CD8-positive, alpha-beta memory T cell (primary cell): ENCODE measurements around the gene SACM1L. TPM values are rescaled to one million over a fixed set of nuclear protein-coding genes. Genes with fewer than 3 reads are reported as not detected.

Experiments used
- CTCF ChIA-PET: fragments of 350-600 bp; sonication (Branson Sonifier 250); formaldehyde crosslinking; loops from one replicate; lab custom pipeline; 2021; ENCODE audit warnings: antibody characterized with exemption; lab: Charles Lee
- POLR2A ChIA-PET: fragments of 350-600 bp; sonication (Branson Sonifier 250); formaldehyde crosslinking; loops from one replicate; lab custom pipeline; 2021; ENCODE audit warnings: antibody characterized with exemption; lab: Charles Lee
- DNase-seq, 5 donors: peaks; one replicate each; pipeline versions ENCODE4 v3.0.0 to v3.0.0-alpha.2; 2020 to 2022; ENCODE audit warnings: mixed read lengths in 1 of 5
- H3K27ac ChIP-seq: one replicate; pipeline ENCODE4 v1.7.0; 2013; ENCODE audit warnings: low read depth, mild to moderate bottlenecking, low read length, moderate library complexity
- H3K27me3 ChIP-seq: 2 replicates; pipeline ENCODE4 v1.7.0; 2013; ENCODE audit warnings: low read length, mild to moderate bottlenecking; ENCODE audit not compliant: insufficient read depth, poor library complexity, severe bottlenecking
- H3K36me3 ChIP-seq: 2 replicates; pipeline ENCODE4 v1.7.0; 2013; ENCODE audit warnings: mild to moderate bottlenecking, low read length, moderate library complexity; ENCODE audit not compliant: insufficient read depth
- H3K4me1 ChIP-seq: 2 replicates; pipeline ENCODE4 v1.7.0; 2013; ENCODE audit warnings: mild to moderate bottlenecking, low read length, moderate library complexity; ENCODE audit not compliant: insufficient read depth
- H3K4me3 ChIP-seq: 2 replicates; pipeline ENCODE4 v1.7.0; 2013; ENCODE audit warnings: mild to moderate bottlenecking, low read length
- H3K9me3 ChIP-seq: 2 replicates; pipeline ENCODE4 v1.7.0; 2013; ENCODE audit warnings: mild to moderate bottlenecking, low read length
- H3K27ac Mint-ChIP-seq, 8 donors: one replicate each; pipeline ENCODE4 v1.8.0; 2020 to 2021; ENCODE audit warnings: mixed read lengths in 8 of 8, mild to moderate bottlenecking in 6 of 8, inconsistent platforms in 3 of 8, moderate library complexity in 3 of 8
- H3K27me3 Mint-ChIP-seq, 2 donors: one replicate each; pipeline ENCODE4 v1.8.0; 2020 to 2021; ENCODE audit warnings: mixed read lengths in 2 of 2, mild to moderate bottlenecking in 1 of 2, moderate library complexity in 1 of 2
- H3K36me3 Mint-ChIP-seq, 3 donors: one replicate each; pipeline ENCODE4 v1.8.0; 2020 to 2021; ENCODE audit warnings: mixed read lengths in 3 of 3, inconsistent platforms in 1 of 3, mild to moderate bottlenecking in 1 of 3
- H3K4me1 Mint-ChIP-seq, 3 donors: one replicate each; pipeline ENCODE4 v1.8.0; 2020 to 2021; ENCODE audit warnings: mixed read lengths in 3 of 3, inconsistent platforms in 1 of 3, mild to moderate bottlenecking in 1 of 3
- H3K4me3 Mint-ChIP-seq, 7 donors: one replicate each; pipeline ENCODE4 v1.8.0; 2020 to 2021; ENCODE audit warnings: mixed read lengths in 7 of 7, mild to moderate bottlenecking in 6 of 7, moderate library complexity in 4 of 7, inconsistent platforms in 2 of 7
- H3K9me3 Mint-ChIP-seq, 5 donors: one replicate each; pipeline ENCODE4 v1.8.0; 2020 to 2022; ENCODE audit warnings: mixed read lengths in 5 of 5, mild to moderate bottlenecking in 3 of 5, moderate library complexity in 2 of 5, inconsistent platforms in 1 of 5
- polyA plus RNA-seq: library from polyadenylated mRNA; unstranded; fragments of 300-500 nt; fragmentation: Illumina TruSeq; gene quantifications from one replicate; pipeline ENCODE4 v1.2.3, GENCODE V29; 2021
- total RNA-seq, 2 experiments: library from RNA; stranded (reverse); gene quantifications; one replicate each; pipeline ENCODE4 v1.2.3, GENCODE V29; 2021

The SACM1L gene
- total and polyA plus RNA-seq, 3 experiments from 2014 or later: 41.0 to 79.1 (median 78.7) TPM

DNA sequence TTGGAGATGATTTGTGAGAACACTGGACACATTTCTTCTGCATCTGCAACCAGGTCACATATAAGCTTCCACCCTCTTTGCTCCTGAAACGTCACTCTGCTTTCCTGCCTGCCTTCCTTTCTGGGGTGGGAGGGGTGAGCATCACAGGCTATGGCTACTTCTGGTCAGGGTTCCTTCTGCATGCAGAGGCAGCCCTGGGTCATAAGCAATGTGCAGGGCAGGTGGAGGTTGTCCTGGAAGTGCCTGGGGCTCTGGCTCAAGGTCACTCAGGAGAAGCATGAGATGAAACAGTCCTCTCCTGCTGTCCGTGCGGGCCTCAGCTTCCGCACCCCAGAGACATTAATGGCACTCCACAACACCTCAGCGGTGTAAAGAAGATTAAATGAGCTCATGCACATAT lies 92.1 kb downstream of the SACM1L start:
- peaks cover 0 to 14% of the 10 kb centered on the region in 2 donors for H3K27me3 Mint-ChIP-seq
- ChIA-PET POLR2A (no interaction called here), CTCF (no interaction called here)
- H3K27ac Mint-ChIP-seq: no peak overlapping the region
- Histone ChIP-seq H3K4me1 (no peaks in the 10 kb centered on the region), H3K9me3 (no peaks in the 10 kb centered on the region), H3K4me3 (no peak overlapping the region), H3K27me3 (peaks cover 4% of the 10 kb centered on the region), H3K27ac (no peak overlapping the region), H3K36me3 (no peaks in the 10 kb centered on the region)
- H3K4me3 Mint-ChIP-seq: no peak overlapping the region
- peaks cover 0 to 14% (median 2%) of the 10 kb centered on the region in 3 donors for H3K36me3 Mint-ChIP-seq
- no peak for DNase-seq
- no peaks in the 10 kb centered on the region for H3K4me1 Mint-ChIP-seq
- H3K9me3 Mint-ChIP-seq: peaks cover 0 to 8% (median 5%) of the 10 kb centered on the region in 5 donors

- no peaks in the 10 kb centered on the region for H3K27me3 ChIP-seq
- Mint-ChIP-seq H3K4me1 (no peaks in the 10 kb centered on the region), H3K27ac (no peak overlapping the region), H3K9me3 (peaks cover 0 to 8% (median 5%) of the 10 kb centered on the region in 5 donors), H3K4me3 (no peak overlapping the region), H3K27me3 (peaks cover 0 to 14% of the 10 kb centered on the region in 2 donors), H3K36me3 (peaks cover 0 to 14% (median 2%) of the 10 kb centered on the region in 3 donors)
- H3K27ac ChIP-seq: no peak overlapping the region
- CTCF ChIA-PET: no interaction called here
- no peaks in the 10 kb centered on the region for H3K4me1 ChIP-seq
- no peaks in the 10 kb centered on the region for H3K9me3 ChIP-seq
- H3K36me3 ChIP-seq: no peaks in the 10 kb centered on the region
- H3K4me3 ChIP-seq: no peak overlapping the region
- POLR2A ChIA-PET: no interaction called here
- no peak for DNase-seq
Measured at GRCh38 chr3:45781841-45782240, 92.6 kb downstream of the SACM1L start.

GRCh38 chr3:45782381-45782780 lies 93.2 kb downstream of the SACM1L start:
- CTCF ChIA-PET: no interaction called here
- H3K4me3 Mint-ChIP-seq: no peak overlapping the region
- Histone ChIP-seq H3K36me3 (no peaks in the 10 kb centered on the region), H3K4me1 (no peaks in the 10 kb centered on the region), H3K27me3 (no peaks in the 10 kb centered on the region), H3K4me3 (no peak overlapping the region), H3K9me3 (no peaks in the 10 kb centered on the region), H3K27ac (no peak overlapping the region)
- no peaks in the 10 kb centered on the region for H3K4me1 Mint-ChIP-seq
- no peak for DNase-seq
- peaks cover 0 to 12% of the 10 kb centered on the region in 2 donors for H3K27me3 Mint-ChIP-seq
- POLR2A ChIA-PET: no interaction called here
- H3K36me3 Mint-ChIP-seq: peaks cover 0 to 14% (median 2%) of the 10 kb centered on the region in 3 donors
- no peak overlapping the region for H3K27ac Mint-ChIP-seq
- H3K9me3 Mint-ChIP-seq: peaks cover 0 to 8% (median 5%) of the 10 kb centered on the region in 5 donors

GRCh38 chr3:45783667-45784066 lies 94.5 kb downstream of the SACM1L start:
- peaks cover 0 to 8% (median 5%) of the 10 kb centered on the region in 5 donors for H3K9me3 Mint-ChIP-seq
- no peak overlapping the region for H3K4me3 ChIP-seq
- ChIA-PET CTCF (no interaction called here), POLR2A (no interaction called here)
- no peak overlapping the region for H3K27ac Mint-ChIP-seq
- no peaks in the 10 kb centered on the region for H3K4me1 Mint-ChIP-seq
- no peak overlapping the region for H3K27ac ChIP-seq
- no peak for DNase-seq
- peaks cover 0 to 14% (median 2%) of the 10 kb centered on the region in 3 donors for H3K36me3 Mint-ChIP-seq
- H3K27me3 ChIP-seq: no peaks in the 10 kb centered on the region
- H3K4me3 Mint-ChIP-seq: no peak overlapping the region
- no peaks in the 10 kb centered on the region for H3K9me3 ChIP-seq
- H3K4me1 ChIP-seq: no peaks in the 10 kb centered on the region
- H3K36me3 ChIP-seq: no peaks in the 10 kb centered on the region
- peaks cover 0 to 10% of the 10 kb centered on the region in 2 donors for H3K27me3 Mint-ChIP-seq

GRCh38 chr3:45785605-45786150 lies 96.5 kb downstream of the SACM1L start:
- Histone ChIP-seq H3K9me3 (no peaks in the 10 kb centered on the region), H3K27ac (no peak overlapping the region), H3K27me3 (no peaks in the 10 kb centered on the region), H3K4me1 (no peaks in the 10 kb centered on the region), H3K36me3 (no peaks in the 10 kb centered on the region), H3K4me3 (no peak overlapping the region)
- ChIA-PET POLR2A (no interaction called here), CTCF (no interaction called here)
- peaks cover 6 to 10% of the 10 kb centered on the region in 2 donors for H3K27me3 Mint-ChIP-seq
- no peak overlapping the region for H3K27ac Mint-ChIP-seq
- H3K36me3 Mint-ChIP-seq: peaks cover 1 to 27% (median 2%) of the 10 kb centered on the region in 3 donors
- no peak overlapping the region for H3K4me3 Mint-ChIP-seq
- H3K4me1 Mint-ChIP-seq: no peaks in the 10 kb centered on the region
- peaks cover 3 to 22% (median 18%) of the 10 kb centered on the region in 5 donors for H3K9me3 Mint-ChIP-seq
- no peak for DNase-seq

DNA sequence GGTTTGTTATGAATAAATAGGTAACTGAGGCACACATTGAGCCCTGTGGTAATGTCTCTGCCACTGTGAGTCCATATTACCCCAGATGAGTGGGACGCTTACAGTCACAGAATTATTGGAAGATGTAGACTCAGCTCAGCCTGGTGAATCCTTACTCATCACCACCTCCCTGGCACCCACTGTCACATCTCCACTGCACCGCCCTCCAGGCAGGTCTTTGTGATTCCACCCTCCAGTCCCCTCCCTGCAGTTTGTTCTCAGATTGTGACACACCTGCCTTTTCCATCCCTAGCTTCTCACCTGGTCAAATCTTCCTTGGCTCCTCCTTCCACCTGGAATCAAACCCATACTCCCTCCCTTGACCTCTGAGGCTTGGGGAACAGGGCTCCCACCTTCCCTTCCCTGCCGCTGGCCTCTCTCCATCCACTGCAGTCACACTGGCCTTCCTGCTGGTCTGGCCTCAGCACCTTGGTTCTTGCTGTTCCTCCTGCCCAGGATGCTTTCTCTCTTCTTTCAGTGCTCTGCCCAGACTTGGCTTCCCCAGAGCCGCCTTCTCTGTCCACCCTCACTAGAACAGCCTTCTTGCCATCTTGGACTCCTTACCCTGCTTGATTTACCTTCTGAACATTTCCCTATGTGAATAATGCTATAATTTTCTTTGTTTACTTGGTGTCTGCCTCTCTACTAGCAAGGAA lies 97.8 kb downstream of the SACM1L start:
- H3K4me1 ChIP-seq: no peaks in the 10 kb centered on the region

GRCh38 chr3:45787551-45787950 lies 98.4 kb downstream of the SACM1L start:
- Histone ChIP-seq H3K27me3 (no peaks in the 10 kb centered on the region), H3K27ac (no peak overlapping the region), H3K4me1 (no peaks in the 10 kb centered on the region), H3K36me3 (no peaks in the 10 kb centered on the region), H3K4me3 (no peak overlapping the region), H3K9me3 (no peaks in the 10 kb centered on the region)
- POLR2A ChIA-PET: no interaction called here
- DNase-seq: no peak
- CTCF ChIA-PET: no interaction called here
- H3K27me3 Mint-ChIP-seq: peaks cover 9 to 10% of the 10 kb centered on the region in 2 donors
- peaks cover 1 to 29% (median 2%) of the 10 kb centered on the region in 3 donors for H3K36me3 Mint-ChIP-seq
- H3K9me3 Mint-ChIP-seq: peaks cover 3 to 22% (median 20%) of the 10 kb centered on the region in 5 donors
- H3K4me1 Mint-ChIP-seq: no peaks in the 10 kb centered on the region
- H3K27ac Mint-ChIP-seq: no peak overlapping the region
- no peak overlapping the region for H3K4me3 Mint-ChIP-seq

More for the DNA sequence above, 97.8 kb downstream of the SACM1L start:
- CTCF ChIA-PET: no interaction called here
- no peak for DNase-seq
- no peaks in the 10 kb centered on the region for H3K36me3 ChIP-seq
- no peaks in the 10 kb centered on the region for H3K27me3 ChIP-seq
- Mint-ChIP-seq H3K9me3 (peaks cover 3 to 22% (median 20%) of the 10 kb centered on the region in 5 donors), H3K27me3 (peaks cover 9 to 10% of the 10 kb centered on the region in 2 donors), H3K27ac (no peak overlapping the region), H3K4me1 (no peaks in the 10 kb centered on the region), H3K36me3 (peaks cover 1 to 29% (median 2%) of the 10 kb centered on the region in 3 donors), H3K4me3 (no peak overlapping the region)
- H3K27ac ChIP-seq: no peak overlapping the region
- no peaks in the 10 kb centered on the region for H3K9me3 ChIP-seq
- POLR2A ChIA-PET: no interaction called here
- no peak overlapping the region for H3K4me3 ChIP-seq

DNA sequence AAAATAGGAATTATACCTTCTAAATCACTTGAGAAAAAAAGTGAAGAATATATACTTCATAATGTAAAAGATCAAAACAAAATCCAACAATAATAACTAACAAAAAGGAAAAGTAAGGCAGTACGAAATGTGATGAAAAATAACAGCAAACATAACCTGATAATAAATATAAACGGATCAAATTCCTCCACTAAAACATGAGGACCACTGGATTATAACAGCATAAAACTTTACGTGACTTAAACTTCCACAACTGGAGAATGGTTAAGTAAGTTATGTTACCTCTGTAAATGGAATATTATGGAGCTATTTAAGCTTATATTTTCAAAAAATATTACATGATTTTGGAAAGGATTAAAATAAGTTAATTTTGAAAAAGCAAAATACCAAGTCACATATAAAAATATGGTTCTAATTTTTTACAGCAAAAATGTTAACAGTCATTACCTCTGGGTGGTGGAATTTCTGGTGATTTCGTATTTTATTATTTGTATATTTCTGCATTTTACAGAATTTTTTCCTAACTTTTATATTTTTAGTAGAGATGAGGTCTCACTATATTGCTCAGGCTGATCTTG lies 100.1 kb downstream of the SACM1L start:
- ChIA-PET CTCF (no interaction called here), POLR2A (no interaction called here)
- Histone ChIP-seq H3K27me3 (peaks cover 9% of the 10 kb centered on the region), H3K27ac (no peak overlapping the region), H3K9me3 (no peaks in the 10 kb centered on the region), H3K36me3 (no peaks in the 10 kb centered on the region), H3K4me3 (no peak overlapping the region), H3K4me1 (no peaks in the 10 kb centered on the region)
- Mint-ChIP-seq H3K9me3 (peaks cover 3 to 20% (median 18%) of the 10 kb centered on the region in 5 donors), H3K27me3 (peaks cover 11 to 21% of the 10 kb centered on the region in 2 donors), H3K4me3 (no peak overlapping the region), H3K4me1 (no peaks in the 10 kb centered on the region), H3K27ac (no peak overlapping the region), H3K36me3 (peaks cover 1 to 24% (median 2%) of the 10 kb centered on the region in 3 donors)
- no peak for DNase-seq
